Bronchial epithelial cell (primary cell): ENCODE measurements around the gene TTLL13. TPM values are rescaled to one million over a fixed set of nuclear protein-coding genes. Genes with fewer than 3 reads are reported as not detected.

Source experiments
- DNase-seq: peaks from one replicate; pipeline ENCODE4 v3.0.0-alpha.2; 2010; ENCODE audit warnings: low read depth
- FAIRE-seq: peaks from 2 replicates; lab custom pipeline; 2011; peaks lifted over from hg19 to GRCh38; lab: Jason Lieb, UNC
- H3K27me3 ChIP-seq: 2 replicates; pipeline ENCODE4 v1.5.1; 2011; ENCODE audit warnings: low read length; ENCODE audit not compliant: control insufficient read depth, insufficient read depth
- H3K36me3 ChIP-seq: 2 replicates; pipeline ENCODE4 v1.5.1; 2011; ENCODE audit warnings: low read length; ENCODE audit not compliant: control insufficient read depth, insufficient read depth
- H3K4me3 ChIP-seq: 2 replicates; pipeline ENCODE4 v1.5.1; 2011; ENCODE audit warnings: mild to moderate bottlenecking, low read depth, low read length, control low read depth
- total RNA-seq: library from RNA; depleted of rRNA; stranded (reverse); fragments of >200 nt; gene quantifications from 2 replicates; pipeline ENCODE4 v1.2.1, GENCODE V29; 2014
- TF ChIP-seq, protein P1 (sequence below): IDR thresholded peaks from 2 replicates; pipeline ENCODE4 v1.5.1; 2011; ENCODE audit warnings: mild to moderate bottlenecking, moderate library complexity, low read length, control low read depth, inconsistent platforms; ENCODE audit not compliant: insufficient read depth, severe bottlenecking

TTLL13 gene
- total RNA-seq, 1 donor from 2014 or later = under 0.01 TPM

DNA sequence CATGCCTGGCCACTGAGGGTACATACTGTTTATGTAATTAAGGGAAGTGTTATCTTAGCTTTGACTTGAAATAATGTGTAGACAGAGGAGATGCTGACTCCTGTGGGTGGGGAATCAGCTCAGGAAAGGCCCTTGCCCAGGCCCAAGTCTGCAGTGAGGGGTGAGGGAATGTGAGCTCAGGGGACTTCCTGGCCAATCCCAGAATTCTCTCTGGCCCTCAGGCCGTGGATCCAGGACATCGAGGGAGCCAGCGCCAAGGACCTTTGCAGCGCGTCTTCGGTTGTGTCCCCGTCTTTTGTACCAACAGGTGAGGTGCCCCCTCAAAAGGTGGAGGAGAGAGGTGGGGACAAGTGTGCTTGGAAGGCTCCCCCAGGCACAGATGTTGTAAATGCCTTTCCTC, 22.0 kb upstream of the TTLL13 start:
- no peaks in the 10 kb centered on the region for H3K27me3 ChIP-seq
- DNase-seq (no peak), FAIRE-seq (no peak)
- H3K4me3 ChIP-seq = no peak overlapping the region
- H3K36me3 ChIP-seq = peaks cover 47% of the 10 kb centered on the region
- TF ChIP-seq, protein P1, sequence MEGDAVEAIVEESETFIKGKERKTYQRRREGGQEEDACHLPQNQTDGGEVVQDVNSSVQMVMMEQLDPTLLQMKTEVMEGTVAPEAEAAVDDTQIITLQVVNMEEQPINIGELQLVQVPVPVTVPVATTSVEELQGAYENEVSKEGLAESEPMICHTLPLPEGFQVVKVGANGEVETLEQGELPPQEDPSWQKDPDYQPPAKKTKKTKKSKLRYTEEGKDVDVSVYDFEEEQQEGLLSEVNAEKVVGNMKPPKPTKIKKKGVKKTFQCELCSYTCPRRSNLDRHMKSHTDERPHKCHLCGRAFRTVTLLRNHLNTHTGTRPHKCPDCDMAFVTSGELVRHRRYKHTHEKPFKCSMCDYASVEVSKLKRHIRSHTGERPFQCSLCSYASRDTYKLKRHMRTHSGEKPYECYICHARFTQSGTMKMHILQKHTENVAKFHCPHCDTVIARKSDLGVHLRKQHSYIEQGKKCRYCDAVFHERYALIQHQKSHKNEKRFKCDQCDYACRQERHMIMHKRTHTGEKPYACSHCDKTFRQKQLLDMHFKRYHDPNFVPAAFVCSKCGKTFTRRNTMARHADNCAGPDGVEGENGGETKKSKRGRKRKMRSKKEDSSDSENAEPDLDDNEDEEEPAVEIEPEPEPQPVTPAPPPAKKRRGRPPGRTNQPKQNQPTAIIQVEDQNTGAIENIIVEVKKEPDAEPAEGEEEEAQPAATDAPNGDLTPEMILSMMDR = no peak

DNA sequence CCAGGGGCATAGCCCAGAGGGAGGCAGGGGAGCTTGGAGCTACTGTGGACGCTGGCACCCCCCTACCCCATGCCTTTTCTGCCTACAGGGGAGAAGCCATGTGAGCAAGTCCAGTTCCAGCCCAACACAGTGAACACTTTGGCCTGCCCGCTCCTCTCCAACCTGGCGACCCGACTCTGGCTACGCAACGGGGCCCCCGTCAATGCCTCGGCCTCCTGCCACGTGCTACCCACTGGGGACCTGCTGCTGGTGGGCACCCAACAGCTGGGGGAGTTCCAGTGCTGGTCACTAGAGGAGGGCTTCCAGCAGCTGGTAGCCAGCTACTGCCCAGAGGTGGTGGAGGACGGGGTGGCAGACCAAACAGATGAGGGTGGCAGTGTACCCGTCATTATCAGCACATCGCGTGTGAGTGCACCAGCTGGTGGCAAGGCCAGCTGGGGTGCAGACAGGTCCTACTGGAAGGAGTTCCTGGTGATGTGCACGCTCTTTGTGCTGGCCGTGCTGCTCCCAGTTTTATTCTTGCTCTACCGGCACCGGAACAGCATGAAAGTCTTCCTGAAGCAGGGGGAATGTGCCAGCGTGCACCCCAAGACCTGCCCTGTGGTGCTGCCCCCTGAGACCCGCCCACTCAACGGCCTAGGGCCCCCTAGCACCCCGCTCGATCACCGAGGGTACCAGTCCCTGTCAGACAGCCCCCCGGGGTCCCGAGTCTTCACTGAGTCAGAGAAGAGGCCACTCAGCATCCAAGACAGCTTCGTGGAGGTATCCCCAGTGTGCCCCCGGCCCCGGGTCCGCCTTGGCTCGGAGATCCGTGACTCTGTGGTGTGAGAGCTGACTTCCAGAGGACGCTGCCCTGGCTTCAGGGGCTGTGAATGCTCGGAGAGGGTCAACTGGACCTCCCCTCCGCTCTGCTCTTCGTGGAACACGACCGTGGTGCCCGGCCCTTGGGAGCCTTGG, 21.3 kb upstream of the TTLL13 start:
- TF ChIP-seq, protein P1 = no peak
- Histone ChIP-seq H3K4me3 (no peak overlapping the region), H3K36me3 (peaks cover 43% of the 10 kb centered on the region), H3K27me3 (no peaks in the 10 kb centered on the region)
- DNase-seq = no peak
- FAIRE-seq = no peak

DNA sequence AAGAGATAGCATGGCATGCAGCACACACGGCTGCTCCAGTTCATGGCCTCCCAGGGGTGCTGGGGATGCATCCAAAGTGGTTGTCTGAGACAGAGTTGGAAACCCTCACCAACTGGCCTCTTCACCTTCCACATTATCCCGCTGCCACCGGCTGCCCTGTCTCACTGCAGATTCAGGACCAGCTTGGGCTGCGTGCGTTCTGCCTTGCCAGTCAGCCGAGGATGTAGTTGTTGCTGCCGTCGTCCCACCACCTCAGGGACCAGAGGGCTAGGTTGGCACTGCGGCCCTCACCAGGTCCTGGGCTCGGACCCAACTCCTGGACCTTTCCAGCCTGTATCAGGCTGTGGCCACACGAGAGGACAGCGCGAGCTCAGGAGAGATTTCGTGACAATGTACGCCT, 20.4 kb upstream of the TTLL13 start:
- Histone ChIP-seq H3K4me3 (no peak overlapping the region), H3K36me3 (peaks cover 35% of the 10 kb centered on the region), H3K27me3 (no peaks in the 10 kb centered on the region)
- FAIRE-seq = no peak
- TF ChIP-seq, protein P1 = no peak
- no peak for DNase-seq

DNA sequence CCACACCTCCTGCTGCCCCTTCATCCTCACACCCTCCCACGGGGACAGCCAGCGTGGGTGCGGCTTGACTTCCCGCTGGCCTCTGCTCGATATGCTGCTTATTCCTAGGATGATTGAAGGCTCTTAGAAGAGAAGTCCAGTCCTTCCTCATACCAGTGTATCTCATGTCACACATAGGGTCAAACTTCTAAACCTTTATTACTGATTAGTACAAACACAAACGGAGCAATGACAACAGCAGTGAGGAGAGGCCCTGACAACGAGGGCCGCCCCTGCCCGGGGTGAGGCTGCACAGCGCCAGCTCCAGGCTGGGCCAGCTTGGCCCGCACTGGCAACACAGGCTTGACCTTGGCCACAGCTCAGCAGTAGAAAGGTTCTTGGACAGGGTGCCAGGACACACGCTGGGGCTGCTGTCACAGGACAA, 19.3 kb upstream of the TTLL13 start:
- peaks cover 24% of the 10 kb centered on the region for H3K36me3 ChIP-seq

DNA sequence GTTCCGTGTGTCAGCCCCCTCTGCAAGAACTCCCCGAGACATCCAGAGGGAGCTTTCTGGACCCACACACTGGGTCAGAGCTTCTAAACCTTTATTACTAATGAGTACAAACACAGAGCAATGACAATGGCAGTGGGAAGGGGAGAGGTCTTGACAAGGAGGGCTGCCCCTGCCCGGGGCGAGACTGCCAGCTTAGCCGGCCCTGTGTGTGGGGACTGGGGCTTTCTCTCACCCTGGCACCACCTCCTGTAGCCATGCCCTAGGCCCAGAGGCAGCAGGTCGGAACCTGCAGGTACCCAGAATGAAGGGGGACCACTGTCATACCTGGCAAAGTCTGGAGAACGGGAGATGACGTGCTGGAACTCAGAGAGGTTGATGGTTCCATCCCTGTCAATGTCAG, 18.7 kb upstream of the TTLL13 start:
- H3K27me3 ChIP-seq = no peaks in the 10 kb centered on the region
- peaks cover 22% of the 10 kb centered on the region for H3K36me3 ChIP-seq
- FAIRE-seq = no peak
- TF ChIP-seq, protein P1 = no peak
- no peak for DNase-seq
- H3K4me3 ChIP-seq = no peak overlapping the region

More for the DNA sequence above, 19.3 kb upstream of the TTLL13 start:
- DNase-seq (no peak), FAIRE-seq (no peak)
- H3K27me3 ChIP-seq = no peaks in the 10 kb centered on the region
- H3K4me3 ChIP-seq = no peak overlapping the region
- TF ChIP-seq, protein P1 = no peak
